CD4-positive, alpha-beta T cell treated with Interleukin-6 at 100 ng/mL for 8 hours (primary cell): ENCODE measurements around the gene HDAC2.
"Not testable (repeated sequence)": the region's sequence is repeated elsewhere in the genome, so short reads cannot be mapped to it uniquely, and the experiment has no call there.

Experiments used
- DNase-seq: peaks from one replicate; pipeline ENCODE4 v3.0.0-alpha.2; 2020; ENCODE audit warnings: mixed read lengths, low spot score

The HDAC2 gene

DNA sequence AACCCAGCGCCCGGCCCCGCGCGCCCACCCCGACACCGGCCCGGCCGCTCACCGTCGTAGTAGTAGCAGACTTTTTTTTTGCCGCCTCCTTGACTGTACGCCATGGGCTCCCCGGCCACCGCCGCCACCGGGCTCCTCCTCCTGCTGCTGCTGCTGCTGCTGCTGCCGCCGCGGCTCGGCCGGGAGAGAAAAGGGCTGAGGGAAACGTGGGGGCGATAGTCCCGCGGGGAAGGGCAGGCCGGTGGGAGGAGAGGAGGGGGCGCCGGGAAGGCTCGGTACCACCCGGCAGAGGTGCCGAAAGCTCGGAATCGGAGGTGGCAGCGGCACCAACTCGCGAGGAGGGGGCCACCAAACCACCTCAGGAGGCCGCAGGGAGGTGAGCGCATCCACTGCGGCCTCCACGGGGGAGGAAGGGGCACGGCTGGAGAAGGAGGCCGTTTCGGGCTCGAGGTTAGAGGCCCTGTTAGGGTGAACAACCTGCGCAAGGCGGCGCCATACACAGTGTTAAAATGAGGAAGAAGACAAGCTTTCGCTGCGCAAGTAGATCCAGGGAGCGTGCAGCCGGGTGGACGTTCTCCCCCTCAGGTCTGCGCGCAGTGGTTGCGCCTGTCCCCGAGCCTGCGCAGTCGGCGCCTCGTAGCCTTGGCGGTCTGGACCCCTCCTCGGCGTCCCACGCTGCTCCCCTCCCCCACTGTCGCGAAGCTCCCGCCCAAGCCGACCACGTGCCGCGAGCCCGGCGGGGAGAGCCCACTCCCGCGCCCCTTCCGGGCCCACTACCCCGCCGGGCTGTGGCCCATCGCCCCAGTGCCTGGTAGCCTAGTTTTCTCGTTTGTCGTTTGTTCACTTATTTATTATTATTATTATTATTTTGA lies at the start of gene HDAC2:
Gene HDAC2 (minus strand): TSS at position 344 of the 872 bp plus-strand sequence. CDS start 240 bp downstream, at position 104.
- peak; percentile 83 for DNase-seq

DNA sequence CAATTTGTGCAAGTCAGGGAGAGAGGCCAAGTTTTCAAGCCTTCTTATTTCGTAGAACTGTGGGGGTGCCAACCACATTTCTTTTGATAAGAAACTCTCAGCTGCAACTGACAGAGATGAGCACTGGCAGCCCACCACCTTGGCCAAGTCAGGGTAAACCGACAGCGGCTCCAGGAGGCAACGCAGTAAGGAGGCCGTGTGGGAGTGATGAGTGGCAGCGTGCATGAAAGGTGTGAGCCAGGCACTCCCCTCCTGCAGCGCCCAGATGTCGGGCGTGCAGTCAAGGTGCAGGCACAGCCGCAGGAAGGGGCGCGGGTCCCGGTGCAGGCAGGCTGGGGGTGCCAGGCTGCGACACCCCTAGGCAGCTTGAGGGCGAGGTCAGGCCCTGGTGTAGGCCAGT lies 49.2 kb upstream of the HDAC2 start:
- no peak for DNase-seq

DNA sequence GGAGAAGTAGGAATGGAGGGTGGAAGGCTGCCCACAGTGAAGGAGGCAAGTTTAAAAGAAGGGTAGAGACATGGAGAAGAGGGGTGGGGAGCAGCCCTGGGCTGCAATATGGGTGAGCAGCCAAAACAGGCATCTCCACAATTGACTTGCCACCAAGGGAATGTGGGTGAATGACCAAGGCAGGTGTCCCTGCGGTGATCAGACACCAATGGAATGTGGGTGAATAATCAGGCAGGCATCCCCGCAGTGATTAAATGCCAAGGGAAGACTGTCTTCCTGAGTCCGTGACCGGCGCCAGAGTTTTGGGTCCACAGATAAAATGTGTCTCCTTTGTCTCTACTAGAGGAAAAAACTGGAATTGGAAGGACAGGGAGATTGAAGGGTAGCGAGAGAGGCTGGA lies 46.2 kb upstream of the HDAC2 start:
- DNase-seq = not testable (repeated sequence)

DNA sequence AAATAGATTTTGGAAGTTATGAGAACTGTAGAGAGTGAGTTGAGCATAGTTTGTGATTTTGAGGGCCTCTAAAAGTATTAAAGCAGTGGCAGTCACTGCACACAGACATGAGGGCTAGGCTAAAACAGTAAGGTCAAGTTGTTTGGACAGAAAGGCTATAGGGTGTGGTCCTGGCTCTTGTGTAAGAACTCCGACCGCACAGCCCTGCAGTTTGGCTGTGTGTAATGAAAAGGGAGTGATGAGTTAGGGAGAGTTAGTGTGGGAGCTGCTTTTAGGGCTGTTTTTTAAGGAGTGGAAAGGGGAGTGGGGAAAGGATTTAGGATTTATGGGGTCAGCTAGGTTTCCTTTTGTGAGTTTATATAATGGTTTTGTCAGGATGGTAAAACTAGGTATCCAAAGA lies 43.2 kb upstream of the HDAC2 start:
- DNase-seq = not testable (repeated sequence)

DNA sequence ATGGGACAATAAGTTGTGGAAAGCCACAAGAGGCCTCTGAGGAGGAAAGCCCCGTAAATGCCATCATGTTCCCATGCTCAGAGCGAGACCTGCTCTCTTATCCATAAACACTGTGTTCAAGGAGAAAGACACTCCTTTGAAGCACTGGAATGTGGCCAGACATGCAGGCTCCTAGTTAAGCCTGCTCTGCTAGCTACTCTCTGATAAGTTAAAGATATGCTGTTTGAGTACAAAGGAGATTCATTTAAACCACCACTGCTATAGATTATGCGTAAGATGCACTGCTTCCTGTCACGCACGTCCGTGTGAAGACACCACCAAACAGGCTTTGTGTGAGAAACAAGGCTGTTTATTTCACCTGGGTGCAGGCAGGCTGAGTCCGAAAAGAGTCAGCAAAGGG lies 40.5 kb upstream of the HDAC2 start:
- peak; percentile 8 for DNase-seq

DNA sequence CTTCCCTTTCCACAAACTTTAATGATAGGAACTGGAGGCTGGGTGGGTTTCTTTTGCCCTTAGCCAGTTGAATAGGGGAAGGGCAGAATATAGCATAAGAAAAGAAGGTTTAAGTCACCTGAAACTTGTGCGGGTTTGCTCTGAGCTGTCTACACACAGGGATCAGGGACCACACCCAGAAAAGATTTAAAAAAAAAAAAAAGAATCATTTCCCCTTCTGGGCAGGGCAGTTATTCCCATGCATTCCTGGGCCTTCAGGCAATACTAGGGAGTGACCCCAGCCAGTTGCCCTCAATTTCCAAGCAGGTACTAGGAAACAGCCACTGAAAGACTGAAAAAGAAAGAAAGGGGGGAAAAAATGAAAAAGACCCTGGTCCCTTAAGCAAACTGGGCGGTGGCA lies 39.6 kb upstream of the HDAC2 start:
- DNase-seq = no peak

DNA sequence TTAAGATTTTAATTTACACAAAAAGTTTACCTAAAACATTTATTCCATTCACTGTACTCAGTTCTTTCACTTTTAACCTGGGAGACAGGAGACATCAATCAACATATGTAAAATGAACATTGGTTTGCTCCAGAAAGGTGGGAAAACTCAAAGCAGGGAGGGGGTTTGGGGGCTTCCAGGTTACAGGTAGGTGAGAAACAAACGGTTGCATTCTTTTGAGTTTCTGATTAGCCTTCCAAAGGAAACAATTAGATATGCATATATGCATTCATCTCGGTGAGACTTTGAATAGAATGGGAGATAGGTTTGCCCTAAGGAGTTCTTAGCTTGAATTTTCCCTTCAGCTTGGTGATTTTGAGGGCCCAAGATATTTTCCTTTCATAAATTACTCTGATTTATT lies 38.2 kb upstream of the HDAC2 start:
- DNase-seq = no peak

DNA sequence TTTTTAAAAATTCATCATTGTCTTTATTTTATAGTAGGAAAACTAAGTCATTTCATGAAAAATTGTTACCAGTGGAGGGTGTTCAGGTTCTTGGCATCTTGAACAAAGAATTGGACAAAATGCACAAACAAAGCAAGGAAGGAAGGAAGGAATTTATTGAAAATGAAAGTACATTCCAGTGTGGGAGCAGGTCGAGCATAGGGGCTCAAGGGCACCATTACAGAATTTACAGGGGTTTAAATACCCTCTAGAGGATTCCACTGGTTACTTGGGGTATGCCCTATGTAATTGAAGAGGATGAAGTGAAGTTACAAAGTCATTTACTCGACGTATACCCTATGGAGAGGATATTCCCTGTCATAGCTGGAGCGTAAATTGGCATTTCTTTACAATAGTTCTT lies 37.4 kb upstream of the HDAC2 start:
- no peak for DNase-seq

DNA sequence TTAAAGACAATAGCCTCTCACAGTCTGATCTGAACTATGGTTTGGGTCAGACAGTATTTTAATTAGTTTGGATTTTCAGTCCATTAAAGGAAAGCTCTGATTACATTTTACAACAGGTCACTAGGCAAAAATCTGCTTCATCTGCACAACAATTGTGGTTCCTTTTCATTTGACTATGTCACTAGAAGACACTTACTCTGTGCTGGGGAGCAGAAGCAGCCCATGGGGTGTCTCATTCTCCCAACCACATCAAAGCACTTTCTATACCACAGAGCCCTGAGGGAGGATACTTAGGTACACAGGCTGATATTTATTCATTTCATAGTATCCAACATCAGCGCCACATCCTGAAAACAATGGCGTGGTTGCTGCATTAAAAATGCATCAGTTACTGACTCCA lies 36.6 kb upstream of the HDAC2 start:
- peak; percentile 37 for DNase-seq

DNA sequence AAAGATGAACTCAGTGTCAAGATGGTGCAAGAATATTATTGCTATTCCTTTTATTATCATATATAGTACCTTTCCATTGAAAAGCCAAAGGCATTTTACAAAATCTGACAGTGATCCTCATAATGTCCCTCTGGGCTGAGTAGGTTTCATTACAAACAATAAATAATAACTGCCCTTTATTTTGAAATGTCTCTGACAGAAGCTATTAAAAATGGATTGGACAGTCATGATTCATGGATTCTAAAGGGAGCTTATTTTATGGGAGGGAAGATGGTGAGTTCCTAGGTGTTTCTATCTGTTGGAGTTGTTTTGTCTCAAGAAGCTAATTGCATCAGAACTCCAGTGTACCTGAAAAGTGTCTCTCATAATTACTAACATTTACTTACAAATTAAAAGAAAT lies 30.4 kb upstream of the HDAC2 start:
- DNase-seq = no peak

DNA sequence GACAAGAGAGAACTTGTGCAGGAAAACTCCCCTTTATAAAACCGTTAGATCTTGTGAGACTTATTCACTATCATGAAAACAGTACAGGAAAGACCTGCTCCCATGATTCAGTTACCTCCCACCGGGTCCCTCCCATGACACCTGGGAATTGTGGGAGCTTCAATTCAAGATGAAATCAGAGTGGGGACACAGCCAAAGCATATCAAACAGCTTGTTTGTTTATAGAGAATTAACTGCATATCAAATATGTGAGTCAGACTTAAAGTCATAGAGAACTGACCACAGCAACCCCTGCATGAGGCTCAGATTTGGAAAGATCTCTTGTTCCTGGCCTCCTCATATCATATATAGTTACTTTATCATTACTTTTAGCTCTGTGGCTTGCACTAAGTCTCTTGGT lies 29.1 kb upstream of the HDAC2 start:
- no peak for DNase-seq

DNA sequence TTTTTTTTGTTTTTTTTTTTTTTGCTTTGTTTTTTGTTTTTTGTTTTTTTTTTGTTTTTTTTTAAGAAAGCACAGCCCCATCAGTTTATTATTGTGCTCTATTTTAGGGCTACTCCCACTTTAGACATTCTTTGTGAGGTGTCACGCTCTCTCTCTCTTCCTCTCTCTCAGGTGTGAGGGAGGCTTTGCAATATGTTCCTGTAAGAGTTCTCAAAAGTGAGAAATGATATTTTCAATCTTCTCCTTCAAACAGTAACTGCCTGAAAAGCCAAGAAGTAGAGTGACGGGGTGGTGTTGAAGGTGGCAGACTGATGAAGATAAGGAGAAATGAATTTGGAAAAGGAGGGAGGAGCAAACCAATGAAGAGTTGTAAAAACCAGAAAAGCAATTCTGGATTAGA lies 28.3 kb upstream of the HDAC2 start:
- DNase-seq = no peak

DNA sequence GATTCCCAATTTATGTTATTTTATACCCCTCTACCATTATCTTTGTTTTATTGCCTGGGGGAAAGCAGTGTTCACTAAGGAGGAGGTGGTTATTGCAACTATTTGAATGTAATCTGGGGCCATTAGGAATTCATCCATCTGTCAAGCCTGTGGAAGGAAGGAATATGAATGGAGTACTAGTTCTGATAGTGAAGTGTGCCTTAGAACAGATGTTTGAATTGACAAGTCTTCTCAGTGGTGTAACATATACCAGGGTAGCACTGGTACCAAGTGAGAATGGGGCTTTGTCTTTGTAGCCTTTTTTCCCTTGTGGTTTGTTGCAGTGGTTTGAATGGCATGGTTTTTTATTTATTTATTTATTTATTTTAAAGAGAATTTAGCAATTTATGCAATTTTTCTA lies 27.9 kb upstream of the HDAC2 start:
- no peak for DNase-seq

DNA sequence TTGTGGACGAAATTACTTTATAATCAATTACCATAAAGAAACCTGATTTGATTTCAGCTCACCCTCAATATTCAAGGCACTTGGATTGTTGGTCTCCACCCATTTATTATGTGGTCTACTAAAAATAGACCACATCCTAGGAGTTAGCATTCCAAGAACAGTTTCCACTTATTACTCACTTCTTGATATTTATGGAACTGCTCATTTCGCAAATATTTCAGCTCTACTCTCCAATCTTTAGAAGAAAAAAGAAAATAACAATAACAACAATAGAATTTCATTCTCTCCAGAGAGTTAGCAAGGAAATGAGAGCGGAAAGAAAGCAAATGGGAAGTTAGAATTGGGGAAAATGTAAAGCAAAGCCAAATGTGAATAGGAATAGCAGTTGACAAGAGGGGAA lies 26.2 kb upstream of the HDAC2 start:
- no peak for DNase-seq

DNA sequence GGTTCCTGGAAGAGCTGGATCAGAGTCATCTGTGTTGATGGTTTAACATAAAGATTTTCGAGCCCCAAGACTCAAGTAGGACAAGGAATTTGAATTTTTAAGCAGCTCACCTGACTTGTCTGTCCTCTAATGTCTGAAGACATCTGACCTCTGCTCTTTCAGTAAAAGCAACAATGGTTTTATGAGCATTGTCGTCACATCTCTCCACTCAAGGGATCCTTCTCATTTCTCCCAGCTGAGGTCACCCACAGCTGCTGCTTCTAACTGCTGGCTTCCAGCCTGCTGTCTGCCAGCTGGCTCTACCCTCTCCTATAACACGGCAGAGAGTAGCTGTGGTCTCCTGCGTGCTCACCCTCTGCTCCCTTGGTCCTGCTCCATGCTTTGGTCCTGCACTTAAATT lies 24.7 kb upstream of the HDAC2 start:
- no peak for DNase-seq

DNA sequence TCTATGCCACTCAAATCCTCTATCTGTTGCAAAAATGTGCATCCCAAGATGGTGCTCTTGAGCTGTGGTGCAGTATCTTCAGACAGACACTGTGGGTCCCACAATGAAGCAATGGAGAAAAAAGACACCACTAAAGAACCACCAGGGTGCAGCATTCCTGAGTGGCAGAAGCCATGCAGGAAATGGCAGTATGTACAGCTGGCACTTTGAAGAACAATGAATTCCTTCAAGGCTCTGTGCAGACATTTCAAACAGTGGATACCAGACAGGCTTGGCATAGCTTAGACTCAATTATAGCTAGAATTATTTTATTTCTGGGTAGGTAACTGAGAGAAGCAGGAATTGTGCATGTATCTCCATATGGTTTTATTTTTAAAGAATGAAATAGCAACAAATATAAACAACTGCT lies 24.0 kb upstream of the HDAC2 start:
- peak; percentile 51 for DNase-seq

DNA sequence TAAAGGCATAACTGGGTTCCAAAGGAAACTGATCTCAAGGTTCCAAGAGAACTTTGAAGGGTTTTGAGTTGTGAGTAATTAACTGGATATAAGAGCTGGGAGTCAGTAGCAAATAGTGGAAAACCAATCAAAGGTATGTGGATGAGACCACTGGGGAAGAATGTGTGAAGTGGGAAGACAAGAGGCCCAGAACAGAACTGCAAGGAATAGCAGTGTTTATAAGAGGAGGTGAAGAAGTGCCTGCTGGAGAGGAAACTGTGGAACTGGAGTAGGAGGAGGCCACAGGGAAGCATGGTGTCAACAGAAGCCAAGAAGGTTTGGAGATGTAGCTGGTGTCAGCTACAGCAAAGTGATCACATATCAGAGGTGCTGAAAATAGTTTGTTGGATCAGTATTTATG lies 18.7 kb upstream of the HDAC2 start:
- DNase-seq = no peak

DNA sequence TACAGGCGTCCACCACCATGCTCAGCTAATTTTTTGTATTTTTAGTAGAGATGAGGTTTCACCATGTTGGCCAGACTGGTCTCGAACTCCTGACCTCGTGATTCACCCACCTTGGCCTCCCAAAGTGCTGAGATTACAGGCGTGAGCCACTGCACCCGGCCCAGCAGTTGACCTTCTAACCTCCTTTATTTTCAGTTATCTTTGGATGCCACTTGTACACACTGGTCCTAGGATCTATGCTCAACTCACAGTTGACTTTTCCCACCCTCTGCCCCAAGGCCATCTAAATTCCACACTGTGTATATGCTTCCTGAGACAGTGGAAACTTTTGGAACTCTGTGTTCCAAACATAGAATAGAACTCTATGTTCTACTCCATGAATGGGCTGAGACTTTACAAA lies 11.7 kb upstream of the HDAC2 start:
- DNase-seq = not testable (repeated sequence)

DNA sequence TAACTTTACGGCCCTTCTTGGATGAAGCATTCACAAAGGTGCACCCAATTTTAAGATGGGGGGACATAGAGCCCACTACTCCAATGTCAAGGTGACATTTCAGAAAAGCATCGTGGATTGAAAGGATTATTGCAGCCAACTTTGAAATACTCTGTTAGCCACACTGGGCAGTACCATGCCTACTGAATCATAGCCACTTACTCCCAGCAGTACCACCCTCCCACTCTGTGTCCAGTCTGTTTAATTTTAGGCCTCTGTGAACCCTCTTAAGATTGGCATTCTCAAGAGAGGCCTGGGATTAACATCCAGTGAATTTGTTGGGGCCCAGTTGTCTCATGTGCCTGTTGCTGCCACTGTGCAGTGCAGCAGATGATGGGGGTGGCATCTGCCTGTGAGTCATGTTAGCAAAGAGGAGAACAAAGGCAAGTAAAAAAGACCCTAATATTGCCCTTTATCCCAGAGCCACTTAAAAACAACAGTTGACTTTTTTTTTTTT lies 11.2 kb upstream of the HDAC2 start:
- no peak for DNase-seq

DNA sequence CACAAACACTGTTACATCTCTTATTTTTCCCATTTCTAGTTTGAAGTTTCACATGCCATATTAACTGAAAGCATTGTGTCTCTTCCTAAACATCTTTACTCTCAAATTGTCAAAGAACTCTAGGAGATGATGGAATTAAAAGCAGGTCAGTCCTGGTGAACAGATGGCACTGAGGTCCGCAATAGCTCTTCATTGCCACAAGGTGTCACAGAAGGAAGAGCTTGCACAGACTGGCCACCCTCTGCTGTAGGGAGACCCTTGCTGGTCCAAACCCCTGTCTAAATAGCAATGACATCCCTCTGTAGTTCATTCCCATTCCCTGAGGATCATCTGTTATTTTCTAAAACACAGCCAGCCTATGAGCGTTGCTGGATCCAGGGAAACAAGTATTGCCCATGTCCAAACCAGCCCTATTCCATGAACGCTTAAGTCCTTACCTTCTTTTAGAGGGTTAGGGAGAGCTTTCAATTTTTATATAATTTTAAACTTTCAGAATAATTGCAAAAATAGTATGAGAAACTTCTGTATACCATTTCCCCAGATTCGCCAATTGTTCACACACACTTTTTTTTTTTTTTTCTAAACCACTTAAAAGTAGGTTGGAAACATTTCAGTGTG lies 10.1 kb upstream of the HDAC2 start:
- DNase-seq = no peak

DNA sequence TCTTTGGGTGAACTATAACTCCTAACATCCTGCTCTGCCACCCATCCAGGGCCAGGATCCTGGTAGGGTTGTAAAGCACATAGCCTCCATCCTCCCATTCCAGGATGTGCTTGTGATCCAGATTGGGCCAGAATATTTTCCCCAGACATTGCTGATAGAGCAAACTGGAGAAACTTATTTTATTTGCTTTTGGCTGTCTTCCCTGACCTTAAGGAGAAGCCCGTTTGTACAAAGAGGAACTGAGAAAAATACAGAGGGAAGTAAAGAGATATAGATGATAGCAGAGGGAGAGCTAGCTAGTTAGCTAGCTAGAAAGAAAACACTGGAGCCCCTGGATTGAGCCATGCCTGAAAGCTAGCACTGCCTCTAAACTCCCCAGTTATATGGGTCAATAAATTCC lies 9.0 kb upstream of the HDAC2 start:
- no peak for DNase-seq

DNA sequence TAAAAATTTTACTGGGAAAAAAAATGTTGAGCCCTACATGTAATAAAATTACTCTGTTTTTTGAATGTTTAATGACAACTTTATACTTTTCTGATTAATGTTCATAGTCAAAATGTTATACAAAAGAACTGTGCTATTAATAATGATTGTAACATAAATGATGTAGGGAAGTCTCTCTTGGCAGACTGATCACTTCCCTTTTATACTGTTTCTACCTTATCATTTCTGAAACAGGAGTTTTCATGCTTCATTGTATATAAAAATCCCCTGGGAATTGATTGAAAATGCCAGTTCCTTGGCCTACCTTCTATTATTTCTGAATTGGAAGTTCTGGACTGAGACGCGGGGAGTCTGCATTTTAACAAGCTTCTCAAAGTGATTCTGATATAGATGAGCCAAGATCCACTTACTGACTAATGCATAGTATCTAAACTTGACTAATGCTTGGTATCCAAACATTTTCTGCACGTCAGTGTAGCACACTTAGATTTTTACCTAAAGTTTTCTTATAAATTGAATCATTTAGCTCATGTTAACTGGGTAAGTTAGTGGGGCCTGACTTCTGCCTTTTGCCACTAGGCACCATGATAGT lies 7.2 kb upstream of the HDAC2 start:
- no peak for DNase-seq

DNA sequence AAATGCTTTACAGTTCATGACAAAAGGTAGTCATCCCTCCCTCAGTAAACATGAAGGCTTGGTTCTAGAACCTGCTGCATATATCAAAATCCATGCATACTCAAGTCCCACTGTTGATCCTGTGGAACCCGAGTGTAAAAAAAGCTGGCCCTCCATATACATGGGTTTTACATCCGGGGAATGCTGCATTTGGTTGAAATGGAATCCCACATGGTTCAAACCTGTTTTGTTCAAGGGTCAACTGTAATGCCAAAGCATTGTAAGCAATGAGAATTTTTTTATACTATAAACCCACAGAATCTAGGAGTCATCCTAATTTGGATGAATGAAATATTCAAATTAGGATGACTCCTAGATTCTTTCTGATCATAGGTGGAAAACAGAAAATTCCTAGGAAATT lies 5.9 kb upstream of the HDAC2 start:
- DNase-seq = no peak
